Effector CD8-positive, alpha-beta T cell (primary cell): ENCODE results near the gene HPX.

Source experiments
- DNase-seq: peaks from one replicate; lab custom pipeline; 2025; lab: John Stamatoyannopoulos, UW

The HPX gene

GRCh38 chr11:6390718-6391469 lies 49.9 kb downstream of the HPX start:
- no peak for DNase-seq

GRCh38 chr11:6389905-6390717 lies 50.7 kb downstream of the HPX start, which contains the start of gene SMPD1:
TSS of gene SMPD1 (plus strand) at chr11:6390474. CDS start at chr11:6390599, 125 bp downstream.
- DNase-seq: peak; percentile 92

GRCh38 chr11:6388748-6389147 lies 52.0 kb downstream of the HPX start:
- DNase-seq: no peak

DNA sequence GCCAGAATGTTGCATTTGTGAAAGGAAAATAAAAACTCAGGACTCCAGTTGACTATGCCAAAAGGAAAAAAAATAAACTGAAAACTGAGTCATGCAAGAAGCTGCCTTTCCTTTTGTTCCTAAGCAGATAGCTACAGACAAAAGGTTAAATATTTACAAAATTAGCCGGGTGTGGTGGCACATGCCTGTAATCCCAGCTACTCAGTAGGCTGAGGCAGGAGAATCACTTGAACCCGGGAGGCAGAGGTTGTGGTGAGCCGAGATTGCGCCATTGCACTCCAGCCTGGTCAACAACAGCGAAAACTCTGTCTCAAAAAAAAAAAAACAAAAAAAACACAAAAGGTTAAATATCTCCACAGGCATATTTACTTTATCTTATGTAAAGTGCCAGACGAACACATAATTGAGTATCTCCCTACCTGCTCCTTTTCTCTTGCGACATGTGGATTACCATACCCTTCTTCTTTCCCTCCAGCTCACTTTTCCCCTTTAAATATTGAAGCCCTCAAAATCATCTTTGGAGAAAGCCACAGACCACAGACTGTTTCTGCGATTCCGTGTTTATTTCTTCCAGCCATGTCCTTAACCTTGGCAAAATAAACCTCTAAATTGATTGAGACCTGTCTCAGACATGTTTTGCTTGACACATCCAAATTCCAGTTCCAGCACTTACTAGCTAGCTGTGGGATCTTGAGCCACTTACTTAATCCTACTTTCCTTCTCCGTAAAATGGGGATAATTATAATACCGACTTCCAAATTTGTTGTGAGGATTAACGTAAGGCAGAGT lies 52.8 kb downstream of the HPX start:
- no peak for DNase-seq

- DNase-seq: no peak
Measured at GRCh38 chr11:6385046-6385777, 55.6 kb downstream of the HPX start.
